Stimulated activated CD8-positive, alpha-beta memory T cell treated with anti-CD3 and anti-CD28 coated beads, Interleukin-12 subunit alpha, Interleukin-12 subunit beta, amount 100 ng/mL, for 1 hour (primary cell): ENCODE measurements around the gene GRAMD1C.

Source experiments
- DNase-seq: peaks from one replicate; pipeline ENCODE4 v3.0.0-alpha.2; 2020; ENCODE audit warnings: low read depth

GRAMD1C gene

DNA sequence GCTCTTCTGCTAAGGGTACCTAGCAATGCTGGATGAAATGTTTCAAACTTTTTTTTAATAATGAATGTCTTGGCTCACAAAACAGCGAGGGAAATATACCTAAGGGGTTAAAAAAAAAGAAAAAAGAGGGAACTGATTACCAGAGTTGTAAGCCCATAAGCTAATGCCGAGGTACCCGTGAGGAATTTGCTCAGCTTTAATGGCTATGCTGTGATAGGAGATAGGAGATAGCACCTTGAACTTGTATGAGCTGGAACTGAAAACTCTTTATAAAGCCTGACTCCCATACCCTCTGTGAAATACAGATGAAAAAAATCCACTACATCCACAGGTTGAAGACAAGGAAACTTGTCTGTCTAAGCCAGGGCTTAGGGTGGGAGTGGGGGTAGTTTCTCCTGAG lies 13.9 kb downstream of the GRAMD1C start:
- no peak for DNase-seq

DNA sequence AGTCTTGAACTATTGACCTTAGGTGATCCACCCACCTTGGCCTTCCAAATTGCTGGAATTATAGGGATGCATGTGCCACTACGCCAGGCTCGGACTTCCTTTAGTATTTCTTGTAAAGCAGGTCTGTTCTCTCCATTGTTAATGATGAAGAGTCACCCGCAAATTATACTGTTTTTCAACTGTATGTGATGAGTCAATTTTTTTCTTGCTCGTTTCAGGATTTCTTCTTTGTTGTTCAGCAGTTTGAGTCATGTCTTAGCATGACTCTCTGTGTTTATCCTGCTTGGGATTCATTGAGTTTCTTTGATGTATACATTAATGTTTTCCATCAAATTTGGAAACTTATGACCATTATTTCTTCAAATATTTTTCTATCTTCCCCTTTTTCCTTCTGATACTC lies 28.9 kb downstream of the GRAMD1C start:
- DNase-seq, result no peak

- no peak for DNase-seq
Observed at GRCh38 chr3:113873293-113873692, 34.7 kb downstream of the GRAMD1C start.

DNA sequence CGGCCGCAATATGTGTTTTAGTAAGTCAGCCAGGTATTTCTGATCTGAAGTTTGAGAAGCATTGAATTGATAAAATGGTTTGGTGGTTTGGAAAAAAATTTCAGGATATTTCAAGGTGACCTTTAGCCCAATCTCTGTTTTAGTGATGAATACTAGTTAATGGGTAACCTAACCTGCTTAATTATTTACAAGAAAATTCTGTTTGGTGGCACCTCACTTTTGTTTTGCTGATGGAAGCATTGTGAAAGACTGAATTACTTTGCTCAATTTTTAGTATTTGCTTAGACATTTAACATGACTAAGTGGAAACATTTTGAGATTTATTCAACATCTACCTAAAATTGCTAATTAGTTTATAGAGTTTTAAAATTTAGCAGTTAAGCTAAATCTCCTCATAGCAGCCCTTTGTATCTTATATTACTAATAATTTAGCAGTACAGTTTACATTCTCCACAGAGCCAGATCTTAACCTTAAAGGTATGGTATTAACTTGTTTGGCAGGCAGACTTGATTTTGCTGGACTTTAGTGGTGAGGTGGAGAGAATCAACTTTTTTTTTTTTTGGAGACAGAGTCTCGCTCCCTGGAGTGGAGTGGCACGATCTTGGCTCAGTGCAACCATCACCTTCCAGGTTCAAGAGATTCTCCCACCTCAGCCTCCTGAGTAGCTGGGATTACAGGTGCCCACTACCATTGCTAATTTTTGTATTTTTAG lies 35.4 kb downstream of the GRAMD1C start:
- no peak for DNase-seq

- DNase-seq, result no peak
Observed at GRCh38 chr3:113878403-113878802, 39.8 kb downstream of the GRAMD1C start.

GRCh38 chr3:113885050-113885449 lies 46.5 kb downstream of the GRAMD1C start:
- DNase-seq, result no peak

DNA sequence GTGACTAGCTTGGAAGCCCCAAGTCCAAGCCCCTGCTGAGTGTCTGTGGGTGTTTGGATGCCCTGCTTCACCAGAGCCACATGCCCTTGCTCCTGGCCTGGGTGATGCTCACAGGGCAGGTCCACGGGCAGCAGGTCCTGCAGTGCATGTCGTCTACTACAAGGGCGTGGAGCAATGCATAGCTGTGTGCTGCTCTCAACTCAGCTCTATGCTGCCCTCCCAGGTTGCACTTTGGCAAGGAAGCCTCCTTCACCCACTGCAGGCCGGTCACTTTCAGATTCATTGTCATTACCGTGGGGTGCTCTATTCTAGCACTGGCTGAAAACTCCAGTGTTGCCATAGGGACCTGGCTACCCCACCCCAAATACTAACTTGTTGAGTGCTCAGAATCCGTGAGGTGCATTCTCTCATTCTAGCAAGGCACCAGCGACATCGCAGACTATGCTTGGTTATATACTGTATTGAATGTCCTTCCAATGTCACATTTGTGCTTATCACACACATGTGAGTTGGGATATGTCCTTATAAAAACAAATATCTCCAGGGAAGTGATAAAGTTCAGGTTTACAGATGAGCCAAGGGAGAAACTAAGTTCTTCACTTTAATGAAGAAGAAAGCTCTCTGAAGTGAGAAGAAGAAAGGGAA lies 51.8 kb downstream of the GRAMD1C start:
- DNase-seq, result no peak

GRCh38 chr3:113894927-113895326 lies 56.3 kb downstream of the GRAMD1C start:
- no peak for DNase-seq

- no peak for DNase-seq
Observed at GRCh38 chr3:113895964-113896363, 57.4 kb downstream of the GRAMD1C start.

GRCh38 chr3:113896930-113897329 lies 58.3 kb downstream of the GRAMD1C start:
- no peak for DNase-seq

GRCh38 chr3:113897373-113897777 lies 58.8 kb downstream of the GRAMD1C start:
- no peak for DNase-seq

DNA sequence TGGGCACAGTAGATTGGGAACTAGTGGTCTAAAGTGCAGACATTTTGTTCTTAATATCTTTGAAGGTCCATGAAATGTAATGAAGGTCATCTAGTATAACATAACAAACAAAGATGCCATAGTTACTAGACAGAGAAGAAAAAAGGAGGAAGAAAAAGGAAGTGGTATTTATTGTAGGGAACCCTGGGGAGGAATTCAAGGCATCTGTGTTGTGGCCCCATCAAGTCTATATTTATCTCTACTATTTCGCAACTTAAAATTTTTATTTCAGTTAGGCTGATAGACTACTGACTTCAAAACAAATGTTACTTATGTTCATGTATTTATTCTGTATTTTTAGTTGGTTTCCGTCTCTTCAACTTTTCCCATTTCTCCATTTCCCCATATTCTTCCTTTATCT lies 60.3 kb downstream of the GRAMD1C start:
- DNase-seq, result no peak

DNA sequence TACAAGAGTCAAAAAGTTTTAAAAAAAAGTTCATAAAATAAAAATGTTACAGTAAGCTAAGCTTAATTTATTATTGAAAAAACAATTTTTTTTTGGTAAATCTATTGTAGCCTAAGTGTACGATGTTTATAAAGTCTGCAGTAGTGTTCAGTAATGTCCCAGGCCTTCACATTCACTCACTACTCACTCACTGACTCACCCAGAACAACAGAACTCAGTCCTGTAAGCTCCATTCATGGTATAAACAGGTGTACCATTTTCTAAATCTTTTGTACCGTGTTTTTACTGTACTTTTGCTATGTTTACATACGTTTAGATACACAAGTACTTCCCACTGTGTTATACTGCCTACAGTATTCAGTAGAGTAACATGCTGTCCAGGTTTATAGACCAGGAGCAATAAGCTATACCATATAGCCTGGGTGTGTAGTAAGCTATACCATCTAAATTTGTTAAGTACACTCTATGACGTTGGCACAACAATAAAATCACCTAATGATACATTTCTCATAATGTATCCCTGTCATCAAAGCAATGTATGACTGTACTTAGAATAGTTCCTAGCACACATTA lies 68.1 kb downstream of the GRAMD1C start:
- DNase-seq, result no peak

DNA sequence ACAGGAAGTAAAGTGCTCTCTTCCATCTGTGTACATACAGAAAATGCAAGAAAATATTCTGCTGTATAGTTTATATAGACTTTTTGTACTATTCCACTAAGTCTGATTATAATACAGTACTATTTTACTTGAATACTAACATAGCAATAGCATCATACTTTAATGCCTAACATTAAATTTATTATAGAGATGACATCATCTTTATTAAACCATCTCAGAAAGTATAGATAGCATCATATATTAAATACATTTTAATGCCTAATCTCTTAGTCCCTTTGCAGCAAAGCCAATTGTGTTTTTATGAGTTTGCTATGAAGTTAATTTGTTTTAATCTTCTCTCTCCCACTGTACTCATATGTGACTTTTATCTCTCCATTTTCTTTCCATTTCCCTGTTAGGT lies 69.5 kb downstream of the GRAMD1C start:
- no peak for DNase-seq

DNA sequence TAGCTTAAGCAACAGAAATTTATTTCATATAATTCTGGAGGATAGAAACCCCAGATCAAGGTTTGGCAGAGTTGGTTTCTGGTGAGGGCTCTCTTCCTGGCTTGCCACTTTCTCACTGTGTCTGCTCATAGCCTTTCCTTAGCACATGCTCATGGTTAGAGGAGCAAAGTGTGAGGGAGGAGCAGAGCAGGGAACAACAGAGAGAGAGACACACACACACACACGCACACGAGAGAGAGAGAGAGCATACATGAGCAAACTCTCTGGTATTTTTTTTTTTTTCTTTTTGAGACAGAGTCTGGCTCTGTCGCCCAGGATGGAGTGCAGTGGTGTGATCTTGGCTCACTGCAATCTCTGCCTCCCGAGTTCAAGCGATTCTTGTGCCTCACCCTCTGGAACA lies 72.4 kb downstream of the GRAMD1C start:
- no peak for DNase-seq

DNA sequence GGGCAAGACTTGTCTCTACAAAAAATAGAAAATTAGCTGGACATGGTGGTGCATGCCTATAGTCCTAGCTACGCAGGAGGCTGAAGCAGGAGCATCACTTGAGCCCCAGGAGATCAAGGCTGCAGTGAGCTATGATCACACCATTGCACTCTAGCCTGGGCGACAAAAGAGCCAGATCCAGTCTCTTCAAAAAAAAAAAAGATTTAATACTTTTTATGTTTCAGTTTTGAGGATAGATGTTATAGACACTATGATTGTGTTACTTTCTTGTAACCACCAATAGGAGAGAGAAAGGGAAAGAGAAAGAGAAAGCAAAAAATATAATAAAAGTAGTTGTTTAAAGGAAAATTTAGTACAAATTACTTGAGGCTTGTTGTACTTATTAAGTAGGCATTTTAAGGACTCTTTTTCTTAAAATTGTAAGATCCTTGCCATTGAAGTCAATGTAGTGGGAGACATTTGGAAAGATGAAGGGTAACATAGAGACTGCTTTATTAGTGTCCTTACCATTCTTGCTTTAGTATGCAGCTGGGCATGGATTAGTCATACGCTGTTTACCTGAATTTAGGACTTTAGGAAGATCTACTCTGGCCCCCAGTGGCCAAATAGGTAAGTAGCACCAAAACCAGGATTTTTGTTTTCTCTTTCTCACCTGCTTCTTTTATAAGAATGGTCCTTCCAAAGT lies 74.1 kb downstream of the GRAMD1C start:
- DNase-seq, result no peak

DNA sequence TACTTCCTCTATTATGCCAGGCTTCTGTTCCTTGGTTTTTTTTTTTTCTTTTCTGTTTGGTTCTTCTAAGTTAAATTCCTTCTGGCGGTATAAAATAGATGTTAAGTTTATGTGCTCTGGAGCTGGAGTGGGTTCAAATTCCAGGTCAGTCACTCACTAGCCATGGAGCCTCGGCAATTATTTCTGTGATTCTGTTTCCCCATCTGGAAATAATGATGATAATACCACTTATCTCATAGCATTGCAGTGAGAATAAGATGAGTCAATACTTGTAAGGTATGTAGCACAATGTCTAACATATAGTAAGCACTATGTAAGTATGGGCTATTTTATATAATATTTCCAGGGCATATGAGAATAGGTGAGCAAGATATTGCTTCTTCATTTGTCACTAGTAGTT lies 76.1 kb downstream of the GRAMD1C start:
- no peak for DNase-seq

DNA sequence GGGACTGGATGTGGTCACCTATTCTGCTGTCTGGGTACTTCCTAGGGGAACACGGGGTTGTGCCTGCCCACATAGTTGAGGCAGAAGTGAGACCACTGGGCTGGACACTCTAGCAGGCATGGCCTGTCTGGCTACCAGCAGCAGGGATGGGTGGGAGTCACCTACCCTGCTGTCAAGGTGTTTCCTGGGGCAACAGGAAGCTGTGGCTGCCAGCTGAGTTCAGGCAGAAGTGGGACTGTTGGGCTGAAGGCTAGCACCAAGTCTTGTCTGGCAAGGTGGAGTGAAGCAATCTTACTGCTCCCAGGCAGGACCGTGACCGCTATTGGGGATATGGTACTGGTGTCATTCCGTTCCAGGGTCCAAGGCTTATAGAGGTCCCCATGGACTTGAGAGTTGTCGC lies 89.0 kb downstream of the GRAMD1C start:
- DNase-seq, result no peak

GRCh38 chr3:113946831-113947230 lies 108.2 kb downstream of the GRAMD1C start:
- DNase-seq, result no peak

DNA sequence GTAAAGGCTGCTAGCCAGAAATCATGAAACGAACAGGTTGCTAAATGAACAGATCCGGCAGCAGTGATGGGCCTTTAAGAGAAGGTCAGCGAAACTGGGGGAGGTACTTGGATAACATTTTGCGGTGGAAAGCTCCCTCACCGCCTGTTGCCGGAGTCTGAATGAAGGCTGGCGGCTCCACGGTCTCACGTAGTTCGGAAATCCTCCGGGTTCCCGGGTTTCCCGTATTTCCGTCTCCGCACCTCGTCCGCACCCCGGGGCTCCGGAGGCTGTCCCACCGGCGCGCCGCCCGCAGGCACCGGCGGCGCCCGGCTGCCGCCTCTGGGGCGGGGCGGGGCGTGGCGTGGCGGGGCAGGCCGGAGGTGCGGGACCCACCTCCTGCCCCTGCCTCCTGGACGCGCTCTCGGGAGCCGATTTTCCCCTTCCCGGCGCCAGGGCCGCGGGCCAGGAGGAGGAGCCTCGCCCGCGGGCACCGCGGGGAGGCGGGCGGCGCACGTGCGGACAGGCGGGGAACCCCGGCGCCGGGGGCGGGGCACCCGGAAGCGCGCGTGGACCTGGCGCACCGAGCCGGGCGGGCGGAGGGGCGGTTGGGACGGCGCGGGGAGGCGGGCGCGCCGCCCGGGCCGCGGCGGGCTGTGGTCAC lies 108.9 kb downstream of the GRAMD1C start, which contains the start of gene ZDHHC23:
ZDHHC23 (plus strand) TSS at position 642 of the 643 bp plus-strand sequence. CDS start 790 bp downstream, outside the sequence.
- peak; percentile 29 for DNase-seq

DNA sequence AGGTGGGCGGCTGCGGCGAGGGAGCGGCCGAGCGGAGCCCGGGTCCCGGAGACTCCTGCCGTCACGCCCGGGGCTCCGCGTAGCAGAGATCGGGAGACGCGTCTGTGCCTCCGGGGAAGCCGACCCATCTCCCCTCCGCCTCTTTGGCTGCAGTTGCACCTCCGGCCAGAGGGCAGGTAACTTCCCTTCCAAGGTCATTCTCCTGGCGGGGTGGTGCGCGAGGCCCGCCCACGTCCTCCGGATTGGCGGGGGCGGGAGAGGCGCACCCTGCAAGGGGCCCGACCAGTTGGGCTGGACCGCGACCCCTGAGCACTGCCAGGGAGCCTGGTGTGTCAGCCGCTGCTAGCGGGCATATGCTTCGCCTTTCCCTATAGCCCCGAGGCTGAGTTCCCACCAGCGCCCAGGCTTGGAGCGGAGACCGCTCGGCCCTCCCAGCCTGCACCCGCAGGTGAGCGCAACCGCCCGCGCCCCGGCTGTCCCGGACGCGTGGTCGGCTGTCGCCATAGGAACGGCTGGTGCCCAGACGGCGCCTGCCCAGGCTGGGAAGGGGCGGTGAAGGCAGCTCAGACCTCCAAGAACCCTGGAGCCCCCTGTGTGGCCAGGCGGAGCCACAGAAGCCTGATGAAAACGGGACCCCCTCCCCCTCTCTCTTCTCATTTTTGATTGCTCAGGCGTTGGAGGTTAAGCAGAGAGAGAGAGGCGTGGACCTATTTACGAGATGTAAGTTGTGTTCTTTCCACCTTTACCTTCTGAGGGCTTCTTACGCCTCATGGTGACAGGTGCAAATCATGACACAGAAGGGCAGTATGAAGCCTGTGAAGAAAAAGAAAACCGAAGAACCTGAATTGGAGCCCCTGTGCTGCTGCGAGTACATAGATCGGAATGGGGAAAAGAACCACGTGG lies 109.7 kb downstream of the GRAMD1C start:
- no peak for DNase-seq
